Prostate gland (tissue), 2 donors: ENCODE results near the gene PIRT.

Source experiments
- POLR2A ChIP-seq: fragments of 450-650 bp; IDR thresholded peaks from one replicate; pipeline ENCODE4 v1.6.1; 2016; ENCODE audit warnings: antibody characterized with exemption, mild to moderate bottlenecking
- POLR2AphosphoS5 ChIP-seq: sonication (generic); formaldehyde crosslinking; IDR thresholded peaks from one replicate; pipeline ENCODE4 v1.6.1; 2017; ENCODE audit warnings: antibody characterized with exemption
- TF ChIP-seq, protein P1 (sequence below), 4 experiments: fragments of 200-600 bp in 2 of 4; fragments of 450-650 bp in 2 of 4; sonication (generic) in 2 of 4; IDR thresholded peaks; 1 replicate in 3 of 4; 2 replicates in 1 of 4; pipeline ENCODE4 v1.5.1; 2016 to 2019; ENCODE audit warnings: antibody characterized with exemption in 4 of 4, mild to moderate bottlenecking in 2 of 4, moderate library complexity in 2 of 4

DNA sequence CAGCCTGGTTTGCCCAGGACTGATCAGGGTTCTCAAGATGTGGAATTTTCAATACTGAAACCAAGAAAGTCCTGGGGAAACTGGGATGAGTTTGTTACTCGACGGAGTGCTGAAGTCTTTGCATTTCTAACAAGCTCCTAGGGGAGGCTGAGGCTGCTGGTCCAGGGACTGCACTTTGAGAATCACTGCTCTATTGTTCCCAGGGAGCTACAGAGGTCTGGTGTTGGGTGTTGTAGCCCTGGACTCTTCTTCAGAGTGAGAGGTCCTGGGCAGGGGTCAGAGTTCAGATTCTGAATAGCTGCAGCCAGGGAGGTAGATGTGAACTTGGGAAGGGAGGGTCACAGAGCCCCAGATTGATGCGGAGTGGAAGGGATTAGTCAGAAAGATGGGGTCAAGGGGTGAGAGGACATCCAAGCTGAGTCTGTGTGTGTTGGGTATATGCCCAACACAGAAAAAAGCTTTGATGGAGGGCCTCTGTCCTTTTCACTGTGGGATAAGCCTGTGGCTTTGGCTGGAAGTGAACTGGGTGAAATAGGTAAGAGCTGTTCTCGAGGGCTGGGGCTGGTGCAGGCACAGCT, 48.1 kb downstream of the PIRT start:
- TF ChIP-seq, protein P1, sequence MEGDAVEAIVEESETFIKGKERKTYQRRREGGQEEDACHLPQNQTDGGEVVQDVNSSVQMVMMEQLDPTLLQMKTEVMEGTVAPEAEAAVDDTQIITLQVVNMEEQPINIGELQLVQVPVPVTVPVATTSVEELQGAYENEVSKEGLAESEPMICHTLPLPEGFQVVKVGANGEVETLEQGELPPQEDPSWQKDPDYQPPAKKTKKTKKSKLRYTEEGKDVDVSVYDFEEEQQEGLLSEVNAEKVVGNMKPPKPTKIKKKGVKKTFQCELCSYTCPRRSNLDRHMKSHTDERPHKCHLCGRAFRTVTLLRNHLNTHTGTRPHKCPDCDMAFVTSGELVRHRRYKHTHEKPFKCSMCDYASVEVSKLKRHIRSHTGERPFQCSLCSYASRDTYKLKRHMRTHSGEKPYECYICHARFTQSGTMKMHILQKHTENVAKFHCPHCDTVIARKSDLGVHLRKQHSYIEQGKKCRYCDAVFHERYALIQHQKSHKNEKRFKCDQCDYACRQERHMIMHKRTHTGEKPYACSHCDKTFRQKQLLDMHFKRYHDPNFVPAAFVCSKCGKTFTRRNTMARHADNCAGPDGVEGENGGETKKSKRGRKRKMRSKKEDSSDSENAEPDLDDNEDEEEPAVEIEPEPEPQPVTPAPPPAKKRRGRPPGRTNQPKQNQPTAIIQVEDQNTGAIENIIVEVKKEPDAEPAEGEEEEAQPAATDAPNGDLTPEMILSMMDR (IDR thresholded peaks at IDR 0.05) = no peak
- TF ChIP-seq POLR2A = no peak
- no peak for TF ChIP-seq POLR2AphosphoS5
